IPS DF 19.7 (cell line): ENCODE results near the gene TNFRSF4.
"Not testable (repeated sequence)": the region's sequence is repeated elsewhere in the genome, so short reads cannot be mapped to it uniquely, and the experiment has no call there.

ENCODE experiments used
- DNase-seq: peaks from one replicate; pipeline ENCODE4 v3.0.0-alpha.2; 2013; ENCODE audit warnings: low read depth, low spot score

The TNFRSF4 gene

DNA sequence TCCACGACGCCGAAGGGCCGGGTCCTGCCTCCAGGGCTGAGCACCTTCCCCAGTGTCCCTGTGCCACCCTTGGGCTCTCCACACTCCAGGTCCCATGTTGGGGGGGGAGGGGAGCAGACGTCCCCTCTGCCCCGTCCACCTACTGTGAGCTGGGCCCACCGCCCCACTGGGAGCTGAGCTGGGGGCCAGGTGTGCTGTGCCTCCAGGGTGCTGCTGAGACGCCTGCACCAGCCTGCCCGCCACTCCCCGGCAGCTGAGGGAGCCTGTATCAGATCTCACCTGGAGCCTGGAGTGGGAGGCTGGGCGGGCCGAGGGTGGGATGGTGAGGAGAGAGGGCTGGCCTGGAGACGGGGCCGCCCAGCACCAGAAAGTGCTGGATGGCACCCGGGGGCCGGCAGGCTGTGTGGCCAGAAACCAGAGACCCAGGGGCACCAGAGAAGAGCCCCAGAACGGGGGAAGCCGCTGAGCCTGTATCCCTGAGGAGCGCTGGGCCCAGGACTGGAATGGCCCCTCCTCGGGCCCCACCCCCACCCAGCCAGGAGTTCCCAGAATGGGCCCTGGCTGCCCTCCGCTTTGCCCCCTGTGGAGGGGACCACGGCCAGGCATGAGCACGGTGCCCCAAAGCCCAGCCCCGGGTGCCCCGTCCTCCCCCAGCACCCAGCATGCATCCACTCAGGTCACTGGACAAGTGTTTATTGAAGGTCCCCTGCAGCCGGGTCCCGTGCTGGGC lies 11.0 kb downstream of the TNFRSF4 start:
- DNase-seq, result no peak

DNA sequence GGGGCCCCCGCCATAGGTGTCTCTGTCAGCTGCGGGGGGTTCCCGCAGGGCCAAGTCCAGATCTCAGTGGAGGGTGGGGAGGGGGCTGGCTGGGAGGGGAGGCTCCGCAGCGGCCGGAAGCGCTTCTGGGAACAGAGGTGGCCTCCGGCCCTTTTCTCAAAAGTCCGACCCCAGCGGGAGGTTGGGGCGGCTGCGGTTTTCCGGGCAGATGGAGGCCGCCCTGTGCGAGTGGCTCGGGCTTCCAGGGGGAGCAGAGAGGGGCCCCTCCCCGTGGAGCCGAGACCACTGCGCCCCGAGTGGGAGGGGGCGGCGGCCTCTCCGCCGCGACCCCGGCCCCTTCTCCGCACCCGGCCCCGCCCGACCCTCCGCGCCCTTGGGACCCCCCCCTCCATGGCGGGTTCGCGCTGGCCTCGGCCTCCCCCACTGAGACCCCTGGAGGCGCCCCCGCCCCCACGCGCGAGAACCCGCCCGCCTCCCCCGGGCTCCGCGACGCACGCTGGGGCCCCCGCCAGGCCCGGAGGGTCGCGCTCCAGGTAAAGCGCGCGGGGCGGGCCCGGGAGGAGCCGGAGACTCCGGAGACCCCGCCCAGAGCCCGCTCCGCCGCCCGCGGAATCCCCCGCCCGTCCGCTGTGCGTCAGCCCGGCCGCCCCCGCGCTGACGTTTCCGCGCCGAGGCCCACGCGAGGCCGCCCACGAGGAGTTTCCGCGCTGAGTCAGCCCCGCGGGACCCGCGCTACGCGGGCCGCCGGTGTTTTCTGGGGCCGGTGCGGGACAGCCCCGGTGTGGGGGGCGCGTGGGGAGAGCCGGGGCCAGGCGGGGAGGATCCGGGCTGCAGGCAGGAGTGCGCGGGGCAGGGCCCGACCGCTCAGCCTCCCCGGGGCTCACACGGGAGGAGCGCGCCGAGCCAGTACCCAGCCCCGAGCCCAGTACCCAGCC lies 12.8 kb downstream of the TNFRSF4 start:
- DNase-seq, result no peak

DNA sequence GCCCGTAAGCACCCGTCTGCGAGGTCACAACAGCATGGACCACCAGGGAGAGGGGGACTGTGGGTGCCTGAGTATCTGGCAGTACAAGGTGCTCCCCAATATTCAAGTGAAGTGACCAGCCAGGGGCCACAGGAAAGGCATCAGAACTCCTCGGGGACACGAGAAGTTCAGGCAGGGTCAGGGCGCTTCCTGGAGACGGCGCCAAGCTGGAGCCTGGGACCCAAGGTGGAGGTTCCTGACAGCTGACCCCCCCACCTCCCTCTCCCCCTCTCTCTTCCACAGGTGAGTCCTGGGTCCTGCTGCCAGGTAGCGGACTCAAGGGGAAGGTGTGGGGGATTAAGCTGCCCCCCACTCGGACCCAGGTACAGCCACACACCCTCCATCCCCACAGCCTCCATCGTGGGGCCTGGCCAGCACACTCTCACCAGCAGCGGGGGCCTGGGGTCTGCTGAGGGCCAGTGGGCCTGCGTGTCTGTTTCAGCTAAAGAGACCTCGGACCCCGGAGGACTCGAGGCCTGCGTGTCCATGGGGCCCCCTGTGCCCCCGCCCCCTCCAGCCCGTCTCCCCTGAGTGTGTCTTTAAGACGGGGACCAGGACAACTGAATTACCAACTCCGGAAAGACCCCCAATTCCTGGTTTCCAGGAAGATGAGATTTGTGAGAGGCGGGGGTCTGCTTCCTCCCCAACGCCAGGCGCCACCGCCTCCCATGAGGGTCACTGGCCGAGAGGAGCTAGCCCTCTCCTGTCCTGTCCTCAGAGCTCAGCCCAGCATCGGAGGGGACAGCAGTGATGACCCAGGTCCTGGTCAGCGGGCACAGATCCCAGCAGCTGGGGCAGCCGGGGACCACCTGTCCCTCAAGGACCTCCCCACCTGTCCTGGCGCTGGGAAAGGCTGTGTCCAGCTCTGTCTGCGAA lies 13.7 kb downstream of the TNFRSF4 start:
- no peak for DNase-seq

DNA sequence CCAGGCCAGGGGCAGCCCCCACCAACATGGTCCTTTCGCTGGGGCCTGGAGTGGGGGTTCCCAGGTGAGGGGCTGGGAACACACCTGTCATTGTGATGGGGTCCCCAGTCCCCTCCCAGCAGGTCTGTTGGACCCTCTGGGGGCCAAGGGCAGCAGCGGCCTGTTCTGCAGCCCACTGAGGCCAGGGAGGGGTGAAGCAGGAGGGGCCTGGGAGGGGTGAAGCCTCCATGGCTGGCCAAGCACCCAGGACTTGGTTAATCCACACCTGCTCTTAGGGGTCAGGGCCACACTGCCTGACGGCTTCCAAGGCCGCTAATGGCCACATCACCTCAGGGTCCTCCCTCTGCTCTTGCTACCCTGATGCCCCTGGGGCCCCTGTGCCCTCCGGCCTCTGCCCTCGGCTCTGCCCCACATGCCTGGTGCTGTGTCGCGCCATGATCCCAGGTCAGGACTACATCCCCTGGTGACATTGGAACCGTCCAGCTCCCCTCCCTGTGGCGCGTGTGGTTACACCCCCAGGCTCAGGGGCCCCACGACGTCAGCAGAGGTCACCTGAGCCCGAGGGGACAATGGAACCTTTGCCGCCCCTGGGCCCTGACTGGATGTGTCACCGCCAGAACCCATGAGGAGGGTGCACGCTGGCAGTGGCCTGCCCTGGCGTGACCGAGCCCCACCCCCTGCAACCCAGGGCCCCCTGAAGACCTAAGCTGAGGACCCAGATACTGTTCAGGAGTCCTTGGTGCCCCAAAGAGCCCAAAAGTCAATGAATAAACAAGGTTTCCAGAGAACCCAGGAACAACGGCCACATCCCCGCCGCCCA lies 14.6 kb downstream of the TNFRSF4 start:
- no peak for DNase-seq

DNA sequence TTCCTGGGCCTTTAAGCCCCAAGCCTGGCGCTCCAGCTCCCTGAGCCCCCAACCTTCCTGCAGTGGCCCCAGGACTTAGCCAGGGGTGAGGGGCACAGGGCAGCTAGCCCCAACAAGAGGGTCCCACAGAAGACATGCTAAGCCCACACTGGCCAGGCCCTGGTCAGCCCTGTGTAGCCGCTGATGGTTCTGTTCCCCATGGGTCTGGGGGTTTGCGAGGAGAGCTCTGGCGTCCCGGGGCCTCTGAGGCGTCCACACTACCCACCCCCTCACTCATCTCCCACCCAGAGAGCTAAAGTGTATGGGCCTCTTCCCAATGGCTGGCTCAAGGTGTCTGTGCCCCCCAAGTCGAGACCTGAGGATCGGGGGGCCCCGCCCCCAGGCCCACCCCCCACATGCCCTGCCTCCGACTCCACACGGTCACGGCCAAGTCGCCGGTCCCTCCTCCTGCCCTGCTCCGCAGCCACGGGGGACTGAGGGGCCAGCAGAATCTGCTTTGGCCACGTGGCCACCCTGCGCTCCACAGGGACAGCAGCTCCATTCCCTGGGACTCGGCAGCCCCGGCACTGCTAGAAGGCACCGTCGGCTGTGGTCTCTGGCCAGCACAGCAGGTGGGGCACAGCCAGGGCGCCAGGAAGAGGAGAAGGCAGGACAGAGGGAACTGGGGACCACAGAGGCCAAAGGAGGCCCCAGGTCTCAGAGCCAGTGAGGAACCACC lies 15.4 kb downstream of the TNFRSF4 start:
- DNase-seq, result no peak

DNA sequence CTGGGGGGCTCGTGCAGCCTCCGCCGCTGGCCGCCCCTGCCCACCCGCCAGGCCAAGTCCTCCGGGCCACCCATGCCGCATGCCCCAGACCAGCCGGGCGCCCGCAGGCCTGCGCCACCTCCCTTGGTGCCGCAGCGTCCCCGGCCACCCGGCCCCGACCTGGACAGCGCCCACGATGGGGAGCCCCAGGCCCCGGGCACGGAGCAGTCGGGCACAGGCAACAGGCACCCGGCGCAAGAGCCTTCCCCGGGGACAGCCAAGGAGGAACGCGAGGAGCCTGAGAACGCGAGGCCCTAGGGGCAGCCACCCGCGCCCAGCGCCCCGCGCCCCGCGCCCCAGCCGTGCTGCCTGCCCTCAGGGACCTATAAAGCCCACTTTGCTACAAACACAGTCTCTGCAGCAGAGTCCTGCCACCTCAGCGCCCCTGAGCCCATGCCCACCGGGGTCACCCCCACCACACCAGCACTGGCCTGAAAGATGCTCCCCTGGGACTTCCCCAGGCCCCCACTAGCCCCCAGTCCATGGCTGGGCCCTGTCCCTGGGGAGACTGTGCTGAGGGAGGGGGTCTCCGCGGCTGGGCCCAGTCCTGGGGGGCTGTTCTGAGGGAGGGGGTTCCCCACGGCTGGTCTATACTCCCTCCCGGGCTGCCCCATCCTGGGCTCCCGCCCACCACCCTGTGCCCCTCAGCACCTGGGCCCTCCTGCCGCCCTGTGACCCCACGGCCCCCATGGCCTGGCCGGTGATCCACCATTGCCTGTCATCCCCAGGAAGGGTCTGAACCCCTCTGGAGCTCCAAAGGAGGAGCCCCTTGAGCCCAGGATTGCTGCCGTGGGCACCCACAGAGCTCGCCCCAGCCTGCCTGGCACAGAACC lies 16.2 kb downstream of the TNFRSF4 start:
- no peak for DNase-seq

DNA sequence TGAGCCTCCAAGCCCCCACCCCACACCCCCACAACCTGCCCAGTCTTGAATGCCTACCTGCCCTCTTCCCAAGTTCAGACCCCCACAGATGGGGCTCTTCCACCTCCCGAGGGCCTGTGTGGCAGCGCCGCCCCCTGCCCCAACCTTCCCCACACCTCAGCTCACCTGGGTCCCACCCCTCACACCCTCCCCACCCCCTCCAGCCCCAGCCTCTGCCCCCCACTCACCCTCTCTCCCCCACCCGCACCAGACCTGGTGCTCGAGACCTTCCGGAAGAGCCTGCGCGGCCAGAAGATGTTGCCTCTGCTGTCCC lies 16.8 kb downstream of the TNFRSF4 start:
- DNase-seq, result no peak

DNA sequence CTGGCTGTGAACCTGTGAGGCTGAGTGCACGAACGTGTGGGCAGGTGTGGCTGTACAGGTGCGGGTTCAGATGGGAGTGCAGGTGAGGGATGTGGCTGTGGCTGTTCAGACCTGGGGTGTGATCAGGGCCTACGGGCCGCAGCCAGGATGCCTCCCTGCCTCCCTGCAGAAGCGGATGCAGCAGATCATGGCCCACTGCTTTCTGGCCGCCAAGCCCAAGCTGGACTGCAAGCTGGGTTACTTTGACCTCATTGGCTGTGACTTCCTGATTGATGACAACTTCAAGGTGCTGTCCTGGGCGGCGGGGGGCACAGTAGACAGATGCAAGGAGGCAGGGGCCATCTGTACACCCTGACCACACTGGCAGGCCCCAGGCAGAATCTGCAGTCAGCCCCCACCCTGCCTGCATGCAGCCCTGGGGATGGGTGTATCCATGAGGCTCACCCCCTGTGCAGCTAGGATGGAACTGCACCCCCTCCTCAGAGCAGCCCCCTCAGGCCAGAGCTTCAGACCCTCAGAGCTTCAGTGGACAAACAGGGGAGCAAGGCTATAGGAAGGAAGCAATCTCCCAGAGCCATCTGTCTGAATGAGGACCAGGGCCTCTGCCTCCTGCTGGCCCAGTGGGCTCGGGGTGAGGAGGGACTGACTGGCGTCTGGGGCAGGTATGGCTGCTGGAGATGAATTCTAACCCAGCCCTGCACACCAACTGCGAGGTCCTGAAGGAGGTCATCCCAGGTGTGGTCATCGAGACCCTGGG lies 17.3 kb downstream of the TNFRSF4 start:
- no peak for DNase-seq

DNA sequence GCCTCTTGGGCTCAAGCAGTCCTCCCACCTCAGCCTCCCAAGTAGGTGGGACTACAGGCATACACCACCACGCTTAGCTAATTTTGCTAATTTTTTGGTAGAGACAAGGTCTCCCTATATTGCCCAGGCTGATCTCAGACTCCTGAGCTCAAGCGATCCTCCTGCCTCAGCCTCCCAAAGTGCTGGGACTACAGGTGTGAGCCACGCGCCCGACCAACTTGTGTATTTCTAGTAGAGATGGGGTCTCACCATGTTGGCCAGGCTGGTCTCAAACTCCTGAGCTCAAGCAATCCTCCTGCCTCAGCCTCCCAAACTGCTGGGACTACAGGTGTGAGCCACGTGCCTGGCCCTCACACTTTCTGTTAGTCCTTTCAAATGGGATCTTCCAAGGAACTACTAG lies 18.2 kb downstream of the TNFRSF4 start:
- not testable (repeated sequence) for DNase-seq

DNA sequence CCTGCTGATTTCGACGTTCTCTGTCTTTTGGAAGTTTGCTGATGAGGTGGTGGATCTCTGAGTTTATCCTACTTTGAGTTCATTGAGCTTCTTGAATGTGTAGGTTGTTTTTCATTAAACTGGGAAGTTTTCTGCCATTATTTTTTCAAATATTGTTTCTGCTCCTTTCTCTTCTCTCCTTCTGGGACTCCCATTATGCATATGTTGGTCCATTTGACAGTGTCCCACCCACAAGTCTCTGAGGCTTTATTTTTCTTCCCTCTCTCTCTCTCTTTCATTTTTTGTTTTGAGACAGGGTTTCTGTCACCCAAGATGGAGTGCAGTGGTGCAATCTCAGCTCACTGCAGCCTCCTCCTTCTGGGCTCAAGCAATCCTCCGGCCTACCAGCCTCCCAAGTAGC lies 19.2 kb downstream of the TNFRSF4 start:
- DNase-seq, result no peak

DNA sequence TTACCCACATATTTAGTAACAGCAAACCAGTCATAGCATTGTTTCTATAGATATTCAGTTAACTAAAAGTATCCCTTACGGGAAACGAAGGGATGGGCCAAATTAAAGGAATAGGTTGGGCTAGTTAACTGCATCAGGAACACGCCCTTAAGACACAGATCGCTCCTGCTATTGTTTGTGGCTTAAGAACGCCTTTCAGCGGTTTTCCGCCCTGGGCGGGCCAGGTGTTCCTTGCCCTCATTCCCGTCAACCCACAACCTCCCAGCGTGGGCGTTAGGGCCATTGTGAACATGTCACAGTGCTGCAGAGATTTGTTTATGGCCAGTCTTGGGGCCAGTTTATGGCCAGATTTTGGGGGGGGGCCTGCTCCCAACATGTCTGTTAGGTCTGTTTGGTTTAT lies 22.2 kb downstream of the TNFRSF4 start:
- no peak for DNase-seq

DNA sequence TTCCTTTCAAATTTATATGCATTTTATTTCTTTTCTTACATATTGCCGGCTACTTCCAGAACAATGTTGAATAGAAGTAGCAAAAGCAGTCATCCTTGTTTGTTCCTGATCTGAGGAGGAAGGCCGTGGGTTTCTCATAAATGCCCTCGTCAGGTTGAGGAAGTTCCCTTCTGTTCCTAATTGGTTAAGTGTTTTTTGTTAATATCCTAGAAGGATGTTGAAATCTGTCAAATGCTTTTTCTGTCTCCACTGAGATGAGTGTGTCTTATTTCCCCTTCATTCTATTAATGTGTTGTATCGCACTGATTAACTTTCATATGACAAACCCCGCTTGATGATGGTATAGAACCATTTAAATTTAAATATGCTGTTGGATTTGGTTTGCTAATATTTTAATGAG lies 24.8 kb downstream of the TNFRSF4 start:
- DNase-seq, result no peak

DNA sequence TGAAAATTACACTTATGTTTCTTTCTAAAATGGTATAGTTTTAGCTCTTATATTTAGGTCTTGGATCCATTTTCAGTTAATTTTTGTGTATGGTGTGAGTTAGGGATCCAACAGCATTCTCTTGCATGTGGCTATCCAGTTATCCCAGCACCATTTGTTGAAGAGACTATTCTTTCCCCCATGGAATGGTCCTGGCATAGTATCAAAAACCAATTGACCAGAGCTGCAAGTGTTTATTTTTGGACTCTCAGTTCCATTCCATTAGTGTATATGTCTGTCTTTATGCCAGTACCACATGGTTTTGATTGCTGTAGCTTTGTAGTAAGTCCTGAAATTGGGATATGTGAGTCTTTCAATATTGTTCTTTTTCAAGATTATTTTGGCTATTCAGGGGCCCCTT lies 26.0 kb downstream of the TNFRSF4 start:
- DNase-seq, result no peak

DNA sequence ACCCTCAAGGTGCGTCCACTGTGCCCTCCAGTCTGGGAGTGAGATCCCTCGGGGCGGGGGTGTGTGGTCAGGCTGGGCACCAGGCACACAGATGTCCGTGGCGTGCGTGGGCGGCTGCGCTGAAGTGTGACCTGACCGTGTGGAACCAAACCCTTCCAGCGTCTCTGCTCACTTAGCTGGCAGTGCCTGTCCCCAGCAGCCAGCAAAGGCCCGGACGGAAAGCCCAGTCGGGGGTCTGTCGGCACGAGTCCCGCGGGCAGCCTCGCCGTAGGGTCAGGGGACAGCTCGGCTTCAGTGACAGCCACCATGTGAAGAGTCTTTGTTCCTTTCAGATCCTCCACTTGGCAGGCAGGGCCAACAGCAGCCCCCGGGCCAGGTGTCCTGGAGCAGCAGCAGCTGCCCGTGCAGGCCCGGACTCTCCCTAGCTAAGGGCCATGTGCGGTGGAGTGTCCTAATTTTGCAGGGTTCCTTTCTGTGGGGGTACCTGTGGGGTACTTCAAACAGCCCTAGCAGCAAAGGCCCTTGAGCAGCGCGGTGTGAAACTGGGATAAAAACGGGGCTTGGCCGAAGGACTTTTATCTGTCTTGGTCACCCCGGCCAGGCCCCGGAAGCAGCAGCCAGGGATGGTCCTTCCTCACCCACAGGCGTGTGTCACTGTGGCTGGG lies 28.7 kb downstream of the TNFRSF4 start:
- no peak for DNase-seq

DNA sequence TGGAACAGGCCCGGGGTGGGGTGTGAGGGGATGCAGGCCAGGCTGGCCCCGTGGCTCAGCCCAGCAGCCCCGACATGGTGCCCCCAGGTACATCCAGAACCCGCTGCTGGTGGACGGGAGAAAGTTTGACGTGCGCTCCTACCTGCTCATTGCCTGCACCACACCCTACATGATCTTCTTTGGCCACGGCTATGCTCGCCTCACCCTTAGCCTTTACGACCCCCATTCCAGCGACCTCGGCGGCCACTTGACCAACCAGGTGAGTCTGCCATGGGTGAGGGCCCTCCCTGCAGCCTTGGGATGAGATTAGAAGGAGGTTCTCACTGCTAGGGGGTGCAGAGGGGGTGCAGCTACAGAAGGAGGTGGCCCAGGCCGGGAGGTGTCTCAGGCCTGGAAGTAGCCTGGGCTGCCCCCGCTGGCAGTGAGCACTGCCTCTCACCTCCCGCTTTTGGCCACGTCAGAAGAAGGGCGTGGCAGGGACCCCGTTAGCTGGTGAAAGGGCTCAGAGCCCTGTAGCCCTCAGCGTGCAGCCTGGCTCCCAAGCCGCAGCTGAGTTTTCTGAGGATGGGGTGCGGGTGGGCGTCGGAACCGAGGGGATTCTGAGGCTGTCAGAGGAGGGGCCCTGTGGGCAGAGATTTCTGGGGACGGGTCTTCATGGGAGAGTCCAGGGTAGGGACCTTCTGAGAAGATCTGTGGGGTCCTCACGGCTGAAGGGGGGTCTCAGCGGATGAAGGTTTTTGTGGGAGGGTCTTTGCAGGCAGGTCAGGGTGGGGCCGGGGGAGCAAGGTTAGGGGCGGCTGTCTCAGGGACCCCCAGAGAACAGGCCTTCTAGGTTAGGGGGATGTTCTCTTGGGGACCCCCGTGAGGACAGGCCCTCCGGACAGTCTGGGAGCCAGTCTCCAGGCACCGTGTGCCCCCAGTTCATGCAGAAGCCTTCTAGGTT lies 29.8 kb downstream of the TNFRSF4 start:
- DNase-seq, result no peak

DNA sequence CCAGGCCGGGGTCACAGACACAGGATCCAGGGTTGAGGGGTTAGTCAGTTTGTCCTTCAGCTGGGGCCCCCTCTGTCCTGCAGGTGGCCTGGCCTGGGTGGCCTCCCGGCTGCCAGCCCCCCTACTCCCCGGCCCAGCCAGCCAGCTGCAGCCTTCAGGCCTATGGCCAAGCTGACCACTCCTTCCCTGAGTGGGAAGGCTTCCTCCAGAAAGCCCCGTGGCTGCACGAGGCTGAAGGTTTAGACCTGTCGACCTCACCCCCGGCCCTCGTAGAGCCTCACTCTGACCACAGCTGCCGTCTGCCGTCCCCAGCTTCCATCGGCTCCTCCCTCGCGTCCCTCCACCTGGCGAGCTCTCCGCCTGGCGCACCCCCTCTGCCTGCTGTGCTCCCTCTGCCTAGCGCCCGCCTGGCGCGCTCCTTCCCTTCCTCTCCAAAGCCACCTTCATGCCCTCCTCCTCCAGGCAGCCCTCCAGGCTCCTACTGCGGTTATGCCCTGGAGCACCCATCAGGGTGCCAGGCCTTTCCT lies 30.7 kb downstream of the TNFRSF4 start:
- DNase-seq, result no peak
